Fibroblast of lung (primary cell): Measurements from ENCODE around the gene TPD52L2. TPM values are rescaled to one million over a fixed set of nuclear protein-coding genes. Genes with fewer than 3 reads are reported as not detected.

Experiments
- DNase-seq, 2 donors: peaks; one replicate each; pipeline versions ENCODE4 v3.0.0 to v3.0.0-alpha.2; 2010; ENCODE audit warnings: low read depth in 2 of 2
- H2AFZ ChIP-seq: 2 replicates; pipeline ENCODE4 v1.5.1; 2012; ENCODE audit warnings: low read length, control low read depth, inconsistent platforms
- H3K27ac ChIP-seq: 2 replicates; pipeline ENCODE4 v1.5.1; 2011; ENCODE audit warnings: low read length, control low read depth; ENCODE audit not compliant: insufficient read depth
- H3K27me3 ChIP-seq: 2 replicates; pipeline ENCODE4 v1.5.1; 2011; ENCODE audit warnings: mild to moderate bottlenecking, low read length; ENCODE audit not compliant: control insufficient read depth, insufficient read depth
- H3K36me3 ChIP-seq: 2 replicates; pipeline ENCODE4 v1.5.1; 2011; ENCODE audit warnings: low read length; ENCODE audit not compliant: control insufficient read depth, insufficient read depth
- H3K4me1 ChIP-seq: 2 replicates; pipeline ENCODE4 v1.5.1; 2011; ENCODE audit warnings: low read length; ENCODE audit not compliant: control insufficient read depth, insufficient read depth; ENCODE audit errors: extremely low read depth
- H3K4me2 ChIP-seq: 2 replicates; pipeline ENCODE4 v1.5.1; 2011; ENCODE audit warnings: low read length, control low read depth; ENCODE audit not compliant: insufficient read depth; ENCODE audit errors: extremely low read depth
- H3K4me3 ChIP-seq, 4 experiments: fragments of 200-600 bp in 1 of 4; sonication (generic) in 1 of 4; replicated peaks in 1 of 4; 2 replicates each; pipeline ENCODE4 v1.5.1; 2011 to 2016; ENCODE audit warnings: low read length in 4 of 4, low read depth in 3 of 4, mild to moderate bottlenecking in 3 of 4, control low read depth in 2 of 4, inconsistent platforms in 1 of 4, mixed read lengths in 1 of 4; ENCODE audit not compliant: insufficient read depth in 1 of 4; ENCODE audit errors: control extremely low read depth in 1 of 4
- H3K79me2 ChIP-seq: 2 replicates; pipeline ENCODE4 v1.5.1; 2012; ENCODE audit warnings: mild to moderate bottlenecking, low read length, inconsistent platforms; ENCODE audit not compliant: control insufficient read depth, insufficient read depth
- H3K9ac ChIP-seq: 2 replicates; pipeline ENCODE4 v1.5.1; 2011; ENCODE audit warnings: mild to moderate bottlenecking, low read length, control low read depth; ENCODE audit not compliant: insufficient read depth
- H3K9me3 ChIP-seq: 2 replicates; pipeline ENCODE4 v1.5.1; 2012; ENCODE audit warnings: low read depth, low read length; ENCODE audit not compliant: control insufficient read depth, insufficient read depth
- H4K20me1 ChIP-seq: 2 replicates; pipeline ENCODE4 v1.5.1; 2011; ENCODE audit warnings: low read length; ENCODE audit not compliant: control insufficient read depth, insufficient read depth; ENCODE audit errors: extremely low read depth
- EZH2 ChIP-seq: IDR thresholded peaks from 2 replicates; pipeline ENCODE4 v1.5.1; 2012; ENCODE audit warnings: low read length, control low read depth, mild to moderate bottlenecking; ENCODE audit errors: missing control alignments
- polyA plus RNA-seq, 2 donors: library from polyadenylated mRNA; depleted of rRNA in 1 of 2; stranded (reverse) in 1 of 2; unstranded in 1 of 2; fragments of >200 nt; gene quantifications; 2 replicates each; pipeline ENCODE4 v1.2.1, GENCODE V29; 2011 to 2012; ENCODE audit warnings: missing spikeins in 1 of 2
- total RNA-seq: library from RNA; depleted of rRNA; stranded (reverse); fragments of >200 nt; gene quantifications from 2 replicates; pipeline ENCODE4 v1.2.1, GENCODE V29; 2014
- TF ChIP-seq, protein P1 (sequence below), 2 donors: IDR thresholded peaks in 1 of 2; conservative IDR thresholded peaks in 1 of 2; 1 replicate in 1 of 2; 2 replicates in 1 of 2; pipeline ENCODE4 v1.5.1; 2011 to 2012; ENCODE audit warnings: low read length in 2 of 2, control low read depth in 1 of 2, inconsistent platforms in 1 of 2, low read depth in 1 of 2, mild to moderate bottlenecking in 1 of 2

TPD52L2 gene
- total and polyA plus RNA-seq, 2 donors (not counting 1 experiment from before 2014, with no cell fraction given) = 123 to 212 TPM

GRCh38 chr20:63893999-63894357 is 28.9 kb downstream of the TPD52L2 start:
- peaks cover 4% of the 10 kb centered on the region for H3K4me1 ChIP-seq
- H3K9me3 ChIP-seq = no peaks in the 10 kb centered on the region
- peaks cover 3% of the 10 kb centered on the region for H4K20me1 ChIP-seq
- DNase-seq = peak in 1 of 2 donors; percentile 20
- H3K27me3 ChIP-seq = no peaks in the 10 kb centered on the region
- H3K79me2 ChIP-seq = peaks cover 32% of the 10 kb centered on the region
- H2AFZ ChIP-seq = no peak overlapping the region
- H3K36me3 ChIP-seq = peaks cover 25% of the 10 kb centered on the region
- no peak overlapping the region for H3K9ac ChIP-seq
- H3K4me2 ChIP-seq = peak overlapping the region; percentile 87
- no peak overlapping the region for H3K27ac ChIP-seq
- TF ChIP-seq, protein P1, sequence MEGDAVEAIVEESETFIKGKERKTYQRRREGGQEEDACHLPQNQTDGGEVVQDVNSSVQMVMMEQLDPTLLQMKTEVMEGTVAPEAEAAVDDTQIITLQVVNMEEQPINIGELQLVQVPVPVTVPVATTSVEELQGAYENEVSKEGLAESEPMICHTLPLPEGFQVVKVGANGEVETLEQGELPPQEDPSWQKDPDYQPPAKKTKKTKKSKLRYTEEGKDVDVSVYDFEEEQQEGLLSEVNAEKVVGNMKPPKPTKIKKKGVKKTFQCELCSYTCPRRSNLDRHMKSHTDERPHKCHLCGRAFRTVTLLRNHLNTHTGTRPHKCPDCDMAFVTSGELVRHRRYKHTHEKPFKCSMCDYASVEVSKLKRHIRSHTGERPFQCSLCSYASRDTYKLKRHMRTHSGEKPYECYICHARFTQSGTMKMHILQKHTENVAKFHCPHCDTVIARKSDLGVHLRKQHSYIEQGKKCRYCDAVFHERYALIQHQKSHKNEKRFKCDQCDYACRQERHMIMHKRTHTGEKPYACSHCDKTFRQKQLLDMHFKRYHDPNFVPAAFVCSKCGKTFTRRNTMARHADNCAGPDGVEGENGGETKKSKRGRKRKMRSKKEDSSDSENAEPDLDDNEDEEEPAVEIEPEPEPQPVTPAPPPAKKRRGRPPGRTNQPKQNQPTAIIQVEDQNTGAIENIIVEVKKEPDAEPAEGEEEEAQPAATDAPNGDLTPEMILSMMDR (conservative IDR thresholded peaks at IDR 0.05 in 1 of 2, IDR thresholded peaks at IDR 0.05 in 1 of 2; ENCODE audit: low read depth in 1 of 2, low read length in 2 of 2) = no peak
- no peak for TF ChIP-seq EZH2
- peak overlapping the region in 1 of 4 experiments; percentile 66 for H3K4me3 ChIP-seq

DNA sequence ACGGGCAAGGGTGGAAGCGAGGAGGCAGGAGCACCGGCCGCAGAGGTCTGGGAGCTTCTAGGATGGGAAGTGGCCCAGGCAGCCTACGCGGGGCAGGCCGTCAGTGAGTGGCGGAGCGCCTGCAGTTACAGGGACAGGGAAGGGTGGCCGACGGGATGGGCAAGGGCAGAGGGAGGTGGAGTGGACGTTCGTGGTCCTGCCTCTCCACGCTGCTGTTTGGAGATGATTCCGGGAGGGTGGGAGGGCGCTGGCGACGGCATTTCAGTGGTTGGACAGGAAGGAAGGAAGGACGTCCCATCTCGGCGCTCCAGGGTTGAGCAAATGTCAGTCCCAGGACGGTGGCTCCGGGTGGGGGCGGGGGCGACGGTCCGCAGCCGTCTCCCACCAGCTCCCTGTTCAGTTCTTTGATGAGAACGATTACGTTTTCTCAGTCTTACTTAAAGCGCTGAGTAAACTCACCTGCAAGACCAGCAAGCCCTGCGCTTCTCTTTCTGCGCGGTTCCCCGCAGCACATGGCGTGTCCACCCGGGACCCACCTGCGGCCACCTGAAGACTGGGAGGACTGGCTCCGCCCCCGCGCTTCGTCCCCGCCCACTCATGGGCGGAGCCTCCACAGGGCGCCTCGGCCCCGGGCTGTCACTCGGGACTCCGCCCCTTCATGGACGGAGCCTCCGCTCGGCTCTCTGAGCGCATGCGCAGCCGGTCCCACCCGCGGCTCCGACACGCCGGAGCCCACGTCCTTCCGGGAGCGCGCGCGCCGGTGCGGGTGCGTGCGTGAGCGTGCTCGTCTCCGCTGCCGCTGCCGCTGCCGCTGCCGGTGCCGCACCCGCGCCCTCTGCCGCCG is 29.5 kb downstream of the TPD52L2 start, which contains the start of gene DNAJC5:
Gene DNAJC5 (plus strand): TSS at position 769 of the 844 bp plus-strand sequence. CDS start 33,220 bp downstream, outside the sequence.
- H3K27ac ChIP-seq = peak within 1 kb of the TSS; percentile 73
- H3K4me2 ChIP-seq = peak within 1 kb of the TSS; percentile 97
- H2AFZ ChIP-seq = peak within 1 kb of the TSS; percentile 8
- H3K4me1 ChIP-seq = peaks cover 4% of the 10 kb centered on the region
- peak within 1 kb of the TSS; percentile 51 for H3K9ac ChIP-seq
- no peaks in the 10 kb centered on the region for H3K9me3 ChIP-seq
- no peaks in the 10 kb centered on the region for H3K27me3 ChIP-seq
- no peak for TF ChIP-seq EZH2
- TF ChIP-seq, protein P1 (conservative IDR thresholded peaks at IDR 0.05 in 1 of 2, IDR thresholded peaks at IDR 0.05 in 1 of 2; ENCODE audit: low read depth in 1 of 2, low read length in 2 of 2) = no peak
- H4K20me1 ChIP-seq = peaks cover 3% of the 10 kb centered on the region
- peak; percentile 79 to 91 for DNase-seq
- peak within 1 kb of the TSS; percentile 64 to 94 (median 72) for H3K4me3 ChIP-seq
- peaks cover 38% of the 10 kb centered on the region for H3K79me2 ChIP-seq
- H3K36me3 ChIP-seq = peaks cover 19% of the 10 kb centered on the region

- peaks cover 45% of the 10 kb centered on the region for H3K79me2 ChIP-seq
- DNase-seq = no peak
- no peak overlapping the region for H2AFZ ChIP-seq
- H3K9ac ChIP-seq = peak overlapping the region; percentile 51
- no peaks in the 10 kb centered on the region for H3K27me3 ChIP-seq
- H3K4me1 ChIP-seq = peaks cover 4% of the 10 kb centered on the region
- H3K4me2 ChIP-seq = peak overlapping the region; percentile 97
- peak overlapping the region; percentile 64 to 94 (median 72) for H3K4me3 ChIP-seq
- peak overlapping the region; percentile 73 for H3K27ac ChIP-seq
- H4K20me1 ChIP-seq = peaks cover 3% of the 10 kb centered on the region
- no peak for TF ChIP-seq EZH2
- TF ChIP-seq, protein P1 (conservative IDR thresholded peaks at IDR 0.05 in 1 of 2, IDR thresholded peaks at IDR 0.05 in 1 of 2; ENCODE audit: low read depth in 1 of 2, low read length in 2 of 2) = no peak
- no peaks in the 10 kb centered on the region for H3K9me3 ChIP-seq
- peaks cover 15% of the 10 kb centered on the region for H3K36me3 ChIP-seq
Measured at GRCh38 chr20:63895202-63895951, 30.3 kb downstream of the TPD52L2 start.
